GM10248 (cell line): Measurements from ENCODE around the gene COG2.

Experiments
- CTCF ChIA-PET: fragments of 300-600 bp; sonication (Branson Sonifier 250); formaldehyde crosslinking; extraction: SDS; loops from one replicate; lab custom pipeline; 2021; ENCODE audit warnings: antibody characterized with exemption; lab: Yijun Ruan, JAX
- POLR2A ChIA-PET: fragments of 350-650 bp; sonication (Branson Sonifier 250); formaldehyde crosslinking; extraction: SDS; loops from one replicate; lab custom pipeline; 2020; ENCODE audit warnings: antibody characterized with exemption; lab: Yijun Ruan, JAX
- DNase-seq: peaks from one replicate; pipeline ENCODE4 v3.0.0; 2012; ENCODE audit errors: extremely low spot score
- CTCF ChIP-seq: IDR thresholded peaks from 2 replicates; pipeline ENCODE4 v1.5.1; 2012; ENCODE audit warnings: mild to moderate bottlenecking, low read depth; ENCODE audit errors: extremely low read depth, missing control alignments, control extremely low read depth

The COG2 gene

DNA sequence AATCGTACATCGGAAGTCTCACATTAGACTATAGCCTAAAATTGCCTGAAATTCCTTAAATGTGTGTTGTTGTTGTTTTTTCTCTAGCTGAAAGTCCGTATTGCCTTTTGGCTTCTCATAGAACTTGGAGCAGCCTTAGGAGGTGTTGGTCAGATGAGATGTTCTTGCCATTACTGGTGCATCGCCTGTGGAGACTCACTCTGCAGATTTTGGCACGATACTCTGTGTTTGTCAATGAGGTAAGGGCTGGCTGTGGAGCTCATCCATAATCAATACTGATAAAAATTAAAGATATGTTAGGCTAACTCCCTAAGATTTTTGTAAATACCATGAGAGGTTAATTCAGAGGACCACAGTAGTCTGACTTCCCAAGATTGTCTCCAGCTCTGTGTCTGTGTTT is 42.7 kb downstream of the COG2 start:
- no peak for TF ChIP-seq CTCF
- POLR2A ChIA-PET: no interaction called here
- CTCF ChIA-PET: no interaction called here
- no peak for DNase-seq

- no peak for TF ChIP-seq CTCF
- ChIA-PET CTCF (interaction anchor here (1.0 to 1.1 kb wide), 2 partner anchors 10 to 45 kb away, joined by 3 read pairs; no protein-coding TSS in a partner anchor), POLR2A (no interaction called here)
- DNase-seq: no peak
Measured at GRCh38 chr1:230686747-230687146, 44.5 kb downstream of the COG2 start.

DNA sequence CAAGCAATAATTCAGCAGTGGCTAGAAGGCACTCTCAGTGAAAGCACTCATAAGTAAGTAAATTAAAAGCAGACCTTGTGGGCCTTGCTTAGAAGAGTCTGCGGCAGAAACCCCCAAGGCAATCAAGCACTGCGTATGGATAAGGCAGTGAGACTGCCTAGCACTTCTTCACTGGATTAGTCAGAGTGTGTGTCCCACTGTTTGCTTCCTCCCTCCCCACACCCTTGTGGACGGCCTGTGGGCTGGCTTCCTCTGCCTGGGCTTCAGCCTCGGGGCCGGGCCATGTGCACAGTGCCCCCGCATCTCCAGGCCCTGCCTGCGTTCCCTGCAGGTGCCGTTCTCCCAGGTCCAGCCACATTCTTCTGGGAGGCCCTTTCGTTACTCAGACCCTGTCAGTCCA is 47.8 kb downstream of the COG2 start:
- no peak for DNase-seq
- ChIA-PET CTCF (no interaction called here), POLR2A (no interaction called here)
- no peak for TF ChIP-seq CTCF

- ChIA-PET POLR2A (no interaction called here), CTCF (no interaction called here)
- no peak for TF ChIP-seq CTCF
- no peak for DNase-seq
Measured at GRCh38 chr1:230691615-230692014, 49.3 kb downstream of the COG2 start.

GRCh38 chr1:230693221-230693620 is 50.9 kb downstream of the COG2 start:
- CTCF ChIA-PET: interaction anchor here (1.5 kb wide), 1 partner anchor 11 kb away, joined by 3 read pairs; no protein-coding TSS in a partner anchor
- TF ChIP-seq CTCF: no peak

GRCh38 chr1:230693777-230694176 is 51.5 kb downstream of the COG2 start:
- no peak for DNase-seq
- no peak for TF ChIP-seq CTCF
- ChIA-PET CTCF (interaction anchor here (1.5 kb wide), 1 partner anchor 12 kb away, joined by 3 read pairs; no protein-coding TSS in a partner anchor), POLR2A (no interaction called here)

More at GRCh38 chr1:230693221-230693620, 50.9 kb downstream of the COG2 start:
- POLR2A ChIA-PET: no interaction called here
- no peak for DNase-seq
